ENCODE data around the gene AK1. TPM values are rescaled to one million over a fixed set of nuclear protein-coding genes. Genes with fewer than 3 reads are reported as not detected.

Gene AK1
- total and polyA plus RNA-seq, 2 of the 13 experiments (the other 11 are each of a cell fraction or from before 2014, with no cell fraction given) = 19.1 to 32.8 TPM

DNA sequence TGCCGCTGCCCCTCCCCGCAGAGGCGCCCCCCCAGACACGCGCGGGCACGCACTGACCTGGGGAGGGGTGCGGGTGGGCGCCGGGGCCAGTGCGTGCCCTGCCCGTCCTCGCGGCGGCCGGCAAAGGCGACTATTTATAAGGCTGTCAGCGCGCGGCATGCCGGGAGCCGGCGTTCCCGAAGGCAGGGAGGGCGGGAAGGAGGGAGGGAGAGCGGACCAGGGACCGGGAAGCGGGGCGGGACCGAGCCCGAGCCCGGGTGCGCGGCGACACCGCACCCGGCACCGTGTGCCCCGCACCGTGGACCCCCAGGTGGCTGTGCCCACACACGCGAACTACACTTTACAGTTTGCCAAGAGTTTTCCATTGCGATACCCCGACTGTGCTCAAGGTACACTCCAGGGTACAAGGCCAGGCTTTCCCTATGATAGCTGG is at the start of gene AK1 (continued):
- no peak for TF ChIP-seq ZNF878 (CRISPR knock-in tag; IDR thresholded peaks at IDR 0.05)
- TF ChIP-seq, protein P1, sequence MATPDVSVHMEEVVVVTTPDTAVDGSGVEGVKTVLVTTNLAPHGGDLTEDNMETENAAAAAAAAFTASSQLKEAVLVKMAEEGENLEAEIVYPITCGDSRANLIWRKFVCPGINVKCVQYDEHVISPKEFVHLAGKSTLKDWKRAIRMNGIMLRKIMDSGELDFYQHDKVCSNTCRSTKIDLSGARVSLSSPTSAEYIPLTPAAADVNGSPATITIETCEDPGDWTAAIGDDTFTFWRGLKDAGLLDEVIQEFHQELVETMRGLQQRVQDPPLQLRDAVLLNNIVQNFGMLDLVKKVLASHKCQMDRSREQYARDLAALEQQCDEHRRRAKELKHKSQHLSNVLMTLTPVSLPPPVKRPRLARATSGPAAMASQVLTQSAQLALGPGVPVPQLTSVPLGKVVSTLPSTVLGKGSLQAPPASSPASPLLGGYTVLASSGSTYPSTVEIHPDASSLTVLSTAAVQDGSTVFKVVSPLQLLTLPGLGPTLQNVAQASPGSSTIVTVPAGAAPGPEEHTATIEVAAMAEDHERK (CRISPR knock-in tag; IDR thresholded peaks at IDR 0.05; ENCODE audit: low read depth) = no peak
- TF ChIP-seq ZNF441 (CRISPR knock-in tag; IDR thresholded peaks at IDR 0.05; ENCODE audit: borderline replicate concordance) = peak; percentile 23; the same call in 1 of the 2 replicates
- TF ChIP-seq, protein P2, sequence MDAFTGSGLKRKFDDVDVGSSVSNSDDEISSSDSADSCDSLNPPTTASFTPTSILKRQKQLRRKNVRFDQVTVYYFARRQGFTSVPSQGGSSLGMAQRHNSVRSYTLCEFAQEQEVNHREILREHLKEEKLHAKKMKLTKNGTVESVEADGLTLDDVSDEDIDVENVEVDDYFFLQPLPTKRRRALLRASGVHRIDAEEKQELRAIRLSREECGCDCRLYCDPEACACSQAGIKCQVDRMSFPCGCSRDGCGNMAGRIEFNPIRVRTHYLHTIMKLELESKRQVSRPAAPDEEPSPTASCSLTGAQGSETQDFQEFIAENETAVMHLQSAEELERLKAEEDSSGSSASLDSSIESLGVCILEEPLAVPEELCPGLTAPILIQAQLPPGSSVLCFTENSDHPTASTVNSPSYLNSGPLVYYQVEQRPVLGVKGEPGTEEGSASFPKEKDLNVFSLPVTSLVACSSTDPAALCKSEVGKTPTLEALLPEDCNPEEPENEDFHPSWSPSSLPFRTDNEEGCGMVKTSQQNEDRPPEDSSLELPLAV (CRISPR knock-in tag; conservative IDR thresholded peaks at IDR 0.05; ENCODE audit: low read depth) = no peak
- no peak for TF ChIP-seq MED8 (CRISPR knock-in tag; IDR thresholded peaks at IDR 0.05; ENCODE audit: insufficient replicate concordance)
- TF ChIP-seq KMT2B (CRISPR knock-in tag; IDR thresholded peaks at IDR 0.05) = no peak
- TF ChIP-seq, protein P3, sequence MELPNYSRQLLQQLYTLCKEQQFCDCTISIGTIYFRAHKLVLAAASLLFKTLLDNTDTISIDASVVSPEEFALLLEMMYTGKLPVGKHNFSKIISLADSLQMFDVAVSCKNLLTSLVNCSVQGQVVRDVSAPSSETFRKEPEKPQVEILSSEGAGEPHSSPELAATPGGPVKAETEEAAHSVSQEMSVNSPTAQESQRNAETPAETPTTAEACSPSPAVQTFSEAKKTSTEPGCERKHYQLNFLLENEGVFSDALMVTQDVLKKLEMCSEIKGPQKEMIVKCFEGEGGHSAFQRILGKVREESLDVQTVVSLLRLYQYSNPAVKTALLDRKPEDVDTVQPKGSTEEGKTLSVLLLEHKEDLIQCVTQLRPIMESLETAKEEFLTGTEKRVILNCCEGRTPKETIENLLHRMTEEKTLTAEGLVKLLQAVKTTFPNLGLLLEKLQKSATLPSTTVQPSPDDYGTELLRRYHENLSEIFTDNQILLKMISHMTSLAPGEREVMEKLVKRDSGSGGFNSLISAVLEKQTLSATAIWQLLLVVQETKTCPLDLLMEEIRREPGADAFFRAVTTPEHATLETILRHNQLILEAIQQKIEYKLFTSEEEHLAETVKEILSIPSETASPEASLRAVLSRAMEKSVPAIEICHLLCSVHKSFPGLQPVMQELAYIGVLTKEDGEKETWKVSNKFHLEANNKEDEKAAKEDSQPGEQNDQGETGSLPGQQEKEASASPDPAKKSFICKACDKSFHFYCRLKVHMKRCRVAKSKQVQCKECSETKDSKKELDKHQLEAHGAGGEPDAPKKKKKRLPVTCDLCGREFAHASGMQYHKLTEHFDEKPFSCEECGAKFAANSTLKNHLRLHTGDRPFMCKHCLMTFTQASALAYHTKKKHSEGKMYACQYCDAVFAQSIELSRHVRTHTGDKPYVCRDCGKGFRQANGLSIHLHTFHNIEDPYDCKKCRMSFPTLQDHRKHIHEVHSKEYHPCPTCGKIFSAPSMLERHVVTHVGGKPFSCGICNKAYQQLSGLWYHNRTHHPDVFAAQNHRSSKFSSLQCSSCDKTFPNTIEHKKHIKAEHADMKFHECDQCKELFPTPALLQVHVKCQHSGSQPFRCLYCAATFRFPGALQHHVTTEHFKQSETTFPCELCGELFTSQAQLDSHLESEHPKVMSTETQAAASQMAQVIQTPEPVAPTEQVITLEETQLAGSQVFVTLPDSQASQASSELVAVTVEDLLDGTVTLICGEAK (IDR thresholded peaks at IDR 0.05) = no peak
- TF ChIP-seq, protein P3 (CRISPR knock-in tag; IDR thresholded peaks at IDR 0.05) = 0 out of 2 replicates have a peak, but pooled peaks have one; percentile 7
- no peak for TF ChIP-seq ZNF124 (CRISPR knock-in tag; IDR thresholded peaks at IDR 0.05)
- TF ChIP-seq ZNF329 (CRISPR knock-in tag; IDR thresholded peaks at IDR 0.05; ENCODE audit: low read depth) = no peak
- TF ChIP-seq SMARCE1 (IDR thresholded peaks at IDR 0.05; ENCODE audit: borderline replicate concordance) = no peak
- no peak for TF ChIP-seq ZNF333 (CRISPR knock-in tag; IDR thresholded peaks at IDR 0.05; ENCODE audit: borderline replicate concordance)
- TF ChIP-seq POLR2AphosphoS5 (IDR thresholded peaks at IDR 0.05; ENCODE audit: low read depth, low read length) = no peak
- no peak for TF ChIP-seq GPN1 (CRISPR knock-in tag; IDR thresholded peaks at IDR 0.05; ENCODE audit: borderline replicate concordance)
- no peak for TF ChIP-seq ZNF484 (CRISPR knock-in tag; IDR thresholded peaks at IDR 0.05; ENCODE audit: borderline replicate concordance, low read depth)
- TF ChIP-seq, protein P4, sequence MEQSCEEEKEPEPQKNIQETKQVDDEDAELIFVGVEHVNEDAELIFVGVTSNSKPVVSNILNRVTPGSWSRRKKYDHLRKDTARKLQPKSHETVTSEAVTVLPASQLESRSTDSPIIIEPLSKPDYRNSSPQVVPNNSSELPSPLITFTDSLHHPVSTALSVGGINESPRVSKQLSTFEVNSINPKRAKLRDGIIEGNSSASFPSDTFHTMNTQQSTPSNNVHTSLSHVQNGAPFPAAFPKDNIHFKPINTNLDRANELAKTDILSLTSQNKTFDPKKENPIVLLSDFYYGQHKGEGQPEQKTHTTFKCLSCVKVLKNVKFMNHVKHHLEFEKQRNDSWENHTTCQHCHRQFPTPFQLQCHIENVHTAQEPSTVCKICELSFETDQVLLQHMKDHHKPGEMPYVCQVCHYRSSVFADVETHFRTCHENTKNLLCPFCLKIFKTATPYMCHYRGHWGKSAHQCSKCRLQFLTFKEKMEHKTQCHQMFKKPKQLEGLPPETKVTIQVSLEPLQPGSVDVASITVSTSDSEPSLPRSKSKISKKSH (CRISPR knock-in tag; IDR thresholded peaks at IDR 0.05; ENCODE audit: borderline replicate concordance) = no peak
- no peak for TF ChIP-seq HMG20B (CRISPR knock-in tag; conservative IDR thresholded peaks at IDR 0.05)

All from HepG2 (cell line).